ENCODE results near the gene SYNE1.

The SYNE1 gene

DNA sequence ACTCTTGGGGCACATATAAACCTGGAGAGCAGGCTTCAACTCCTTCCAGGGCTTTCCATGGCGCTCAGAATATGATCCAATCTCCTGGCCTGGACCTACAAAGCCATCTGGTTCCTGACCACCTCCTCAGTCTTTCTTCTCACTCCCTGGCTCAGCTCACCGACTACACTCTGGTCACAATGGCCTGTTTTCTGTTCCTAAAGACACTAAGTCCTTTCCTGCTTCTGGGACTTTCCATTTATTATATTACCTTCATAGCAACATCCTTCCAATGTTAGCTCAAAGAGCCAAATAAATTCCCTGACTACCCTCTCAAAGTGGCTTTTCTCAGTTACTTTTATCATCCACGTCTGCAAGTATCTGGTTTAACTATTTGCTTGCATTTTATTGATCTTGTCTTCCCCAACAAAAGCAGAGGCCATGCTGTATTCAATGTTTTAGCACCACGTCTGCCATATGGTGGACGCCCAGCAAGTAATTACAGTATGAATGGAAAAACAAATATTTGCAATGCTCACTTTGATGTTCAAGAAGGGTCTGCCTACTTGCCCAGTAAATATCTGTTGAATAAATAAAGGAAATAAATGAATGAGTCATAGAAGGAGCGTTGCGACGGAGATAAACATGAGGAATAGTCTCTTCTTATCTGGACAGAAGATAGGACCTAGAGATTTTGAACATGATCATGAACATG, 501.3 kb downstream of the SYNE1 start:
- H3K9me3 Mint-ChIP-seq = no peaks in the 10 kb centered on the region
- H3K36me3 Mint-ChIP-seq (ENCODE audit: low read depth) = peaks cover 90% of the 10 kb centered on the region
- DNase-seq = no peak
- no peaks in the 10 kb centered on the region for H3K4me1 Mint-ChIP-seq (ENCODE audit: low read depth)
- H3K27me3 Mint-ChIP-seq = no peaks in the 10 kb centered on the region
- no peak overlapping the region for H3K4me3 Mint-ChIP-seq
- no peak overlapping the region for H3K27ac Mint-ChIP-seq

DNA sequence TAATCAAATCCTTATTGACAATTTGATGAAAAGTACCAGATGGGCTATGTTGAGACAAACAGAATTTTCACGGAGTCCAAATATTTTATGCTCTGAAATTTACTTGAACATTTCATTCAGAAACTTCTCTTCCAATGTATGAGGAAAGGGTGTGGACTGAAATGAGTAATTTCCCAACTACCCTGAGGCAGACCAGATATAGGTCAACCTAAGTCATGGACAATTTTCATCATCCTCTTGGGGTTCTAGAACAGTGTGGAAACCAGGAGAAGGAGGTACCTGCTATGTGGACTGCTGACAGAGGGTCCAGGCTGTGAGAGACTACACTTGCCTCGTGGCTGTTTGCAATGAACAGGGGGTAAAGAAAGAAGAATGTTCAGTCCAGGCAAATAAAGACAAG, 506.7 kb downstream of the SYNE1 start:
- Mint-ChIP-seq H3K9me3 (no peaks in the 10 kb centered on the region), H3K4me1 (ENCODE audit: low read depth) (peaks cover 5% of the 10 kb centered on the region), H3K36me3 (ENCODE audit: low read depth) (peaks cover 91% of the 10 kb centered on the region), H3K27ac (peak overlapping the region; percentile 84), H3K4me3 (no peak overlapping the region), H3K27me3 (no peaks in the 10 kb centered on the region)
- DNase-seq = no peak

DNA sequence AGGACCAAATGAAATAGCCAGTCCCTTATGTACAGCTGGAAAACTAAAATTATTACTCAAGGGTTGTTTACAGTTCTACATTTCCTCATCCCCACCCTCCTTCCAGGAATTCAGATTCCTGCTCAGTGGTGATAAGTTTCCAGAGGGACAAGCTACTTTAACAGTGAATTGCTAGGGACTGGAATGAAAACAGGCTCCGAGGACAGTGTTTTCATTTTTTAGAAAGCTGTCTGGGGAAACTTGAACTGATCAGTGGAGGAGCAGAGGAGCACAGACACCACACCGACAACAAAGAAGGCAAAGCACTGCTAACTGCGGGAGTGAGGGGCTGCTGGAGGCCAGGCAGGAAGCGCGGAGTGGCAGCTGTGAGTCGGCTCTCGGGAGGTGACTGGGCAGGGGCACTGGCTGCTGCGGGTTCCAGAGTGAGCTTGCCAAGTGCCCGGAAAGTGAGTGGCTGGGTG, 507.4 kb downstream of the SYNE1 start:
- peaks cover 5% of the 10 kb centered on the region for H3K4me1 Mint-ChIP-seq (ENCODE audit: low read depth)
- DNase-seq = no peak

DNA sequence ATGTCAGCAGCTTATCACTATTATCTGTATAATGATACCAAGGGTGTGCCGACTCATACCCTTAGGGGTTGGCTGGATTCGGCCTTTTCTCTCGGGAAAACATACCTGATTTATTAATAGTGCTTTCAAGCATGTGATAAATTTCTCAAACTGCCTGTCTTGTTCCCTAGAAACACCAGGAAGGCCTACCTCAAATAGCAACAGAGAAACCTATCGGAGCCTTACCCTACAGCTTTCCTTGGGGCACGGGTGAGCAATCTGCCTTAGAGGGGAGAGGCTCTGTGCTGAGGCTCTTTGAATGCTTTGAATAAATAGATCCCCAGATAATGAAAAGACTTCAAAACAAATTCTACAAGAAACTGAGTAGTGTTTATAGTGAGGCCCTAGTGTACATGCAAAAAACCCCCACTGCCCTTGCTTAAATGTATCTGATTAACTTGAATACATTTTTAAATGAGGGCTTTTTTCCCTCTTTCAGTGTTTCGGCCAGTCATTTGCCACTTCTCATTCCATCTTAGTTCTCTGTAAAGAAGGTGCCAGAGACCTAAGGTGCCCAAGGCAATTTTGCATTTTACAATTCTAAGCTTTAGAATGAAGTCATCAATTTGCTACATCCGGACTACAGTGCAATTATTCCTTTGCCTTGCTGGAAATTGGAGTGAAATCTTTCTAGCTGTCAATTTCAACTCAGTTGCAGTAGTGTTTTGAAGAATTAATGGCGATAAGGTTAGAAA, 509.6 kb downstream of the SYNE1 start:
- no peaks in the 10 kb centered on the region for H3K27me3 Mint-ChIP-seq
- peak overlapping the region; percentile 22 for H3K27ac Mint-ChIP-seq
- H3K4me3 Mint-ChIP-seq = no peak overlapping the region
- no peak for DNase-seq
- no peaks in the 10 kb centered on the region for H3K9me3 Mint-ChIP-seq
- H3K4me1 Mint-ChIP-seq (ENCODE audit: low read depth) = peaks cover 7% of the 10 kb centered on the region
- peaks cover 85% of the 10 kb centered on the region for H3K36me3 Mint-ChIP-seq (ENCODE audit: low read depth)

More for the DNA sequence above, 507.4 kb downstream of the SYNE1 start:
- Mint-ChIP-seq H3K9me3 (no peaks in the 10 kb centered on the region), H3K36me3 (ENCODE audit: low read depth) (peaks cover 85% of the 10 kb centered on the region), H3K27ac (peak overlapping the region; percentile 84), H3K4me3 (no peak overlapping the region), H3K27me3 (no peaks in the 10 kb centered on the region)

DNA sequence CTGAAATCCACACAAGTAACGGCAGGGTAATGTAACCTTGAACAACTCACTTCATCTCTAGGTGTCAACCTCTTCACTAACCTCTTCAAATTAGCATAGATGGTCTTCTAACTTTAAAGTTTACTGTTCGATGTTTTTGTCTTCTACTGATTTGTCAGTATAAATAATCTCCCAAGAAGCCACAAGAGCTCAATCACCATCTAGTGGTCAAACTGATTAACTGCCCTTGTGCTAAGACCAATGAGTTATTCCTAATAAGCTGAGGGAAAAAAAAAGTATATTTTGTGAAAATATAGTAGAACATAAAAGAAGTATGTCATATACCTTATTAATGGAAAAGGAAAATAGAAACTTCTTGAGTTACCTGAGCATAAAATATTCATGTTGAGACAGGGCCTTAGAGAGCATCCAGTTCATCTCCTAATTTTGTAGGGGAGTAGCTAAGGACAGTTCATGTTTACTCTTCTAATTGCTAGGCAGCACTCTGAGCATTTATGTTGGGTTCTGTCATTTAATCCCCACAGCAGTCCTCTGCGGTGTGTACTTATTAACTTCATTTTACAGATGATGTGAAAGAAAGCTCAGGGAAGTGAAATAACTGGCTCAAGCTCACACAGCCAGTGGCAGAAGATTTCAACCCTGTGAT, 512.6 kb downstream of the SYNE1 start:
- no peak for DNase-seq
- Mint-ChIP-seq H3K4me1 (ENCODE audit: low read depth) (peaks cover 2% of the 10 kb centered on the region), H3K36me3 (ENCODE audit: low read depth) (peaks cover 86% of the 10 kb centered on the region), H3K9me3 (no peaks in the 10 kb centered on the region), H3K4me3 (no peak overlapping the region), H3K27me3 (no peaks in the 10 kb centered on the region), H3K27ac (peak overlapping the region; percentile 20)

DNA sequence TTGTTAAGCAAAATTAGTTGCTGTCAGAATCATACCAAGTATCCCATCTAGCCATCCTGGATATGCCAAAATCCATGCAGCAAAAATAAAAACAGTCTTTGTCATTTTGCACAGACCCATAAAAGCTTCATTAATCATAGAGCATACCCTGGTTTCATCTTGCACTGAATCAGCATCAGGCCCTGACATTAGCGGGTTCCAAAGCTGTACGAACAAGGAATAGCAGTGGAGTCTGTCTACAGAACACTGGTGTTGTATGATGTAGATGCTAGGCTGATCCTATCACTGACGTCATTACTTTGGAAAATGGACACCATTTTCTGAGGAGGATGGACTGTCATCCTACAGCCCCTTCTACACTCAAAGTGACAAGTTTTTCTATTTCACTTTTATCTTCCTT, 514.1 kb downstream of the SYNE1 start:
- DNase-seq = no peak
- Mint-ChIP-seq H3K27me3 (no peaks in the 10 kb centered on the region), H3K9me3 (peaks cover 2% of the 10 kb centered on the region), H3K36me3 (ENCODE audit: low read depth) (peaks cover 82% of the 10 kb centered on the region), H3K4me1 (ENCODE audit: low read depth) (peaks cover 2% of the 10 kb centered on the region), H3K4me3 (no peak overlapping the region), H3K27ac (no peak overlapping the region)

DNA sequence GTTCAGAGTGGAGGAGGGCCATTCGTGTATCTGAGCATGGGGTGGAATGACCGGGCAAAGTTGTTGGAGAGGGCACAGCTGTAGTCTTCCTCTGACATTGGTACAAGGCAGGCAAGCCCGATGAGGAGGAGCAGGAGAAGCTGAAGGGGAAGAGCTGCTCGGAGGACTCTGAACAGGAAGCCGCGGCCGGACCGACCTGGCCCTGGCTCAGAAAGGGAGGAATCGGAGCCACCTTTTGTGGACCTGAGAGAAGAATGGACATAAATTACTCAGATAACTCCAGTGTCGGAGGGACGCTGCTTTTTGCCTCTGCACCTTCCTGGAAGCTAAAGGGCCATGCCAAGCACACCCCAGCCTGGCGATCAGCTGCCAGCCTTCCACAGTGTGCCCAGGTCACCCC, 514.7 kb downstream of the SYNE1 start:
- Mint-ChIP-seq H3K4me3 (no peak overlapping the region), H3K27ac (peak overlapping the region; percentile 2), H3K36me3 (ENCODE audit: low read depth) (peaks cover 79% of the 10 kb centered on the region), H3K4me1 (ENCODE audit: low read depth) (peaks cover 9% of the 10 kb centered on the region), H3K27me3 (no peaks in the 10 kb centered on the region), H3K9me3 (peaks cover 2% of the 10 kb centered on the region)
- DNase-seq = no peak

DNA sequence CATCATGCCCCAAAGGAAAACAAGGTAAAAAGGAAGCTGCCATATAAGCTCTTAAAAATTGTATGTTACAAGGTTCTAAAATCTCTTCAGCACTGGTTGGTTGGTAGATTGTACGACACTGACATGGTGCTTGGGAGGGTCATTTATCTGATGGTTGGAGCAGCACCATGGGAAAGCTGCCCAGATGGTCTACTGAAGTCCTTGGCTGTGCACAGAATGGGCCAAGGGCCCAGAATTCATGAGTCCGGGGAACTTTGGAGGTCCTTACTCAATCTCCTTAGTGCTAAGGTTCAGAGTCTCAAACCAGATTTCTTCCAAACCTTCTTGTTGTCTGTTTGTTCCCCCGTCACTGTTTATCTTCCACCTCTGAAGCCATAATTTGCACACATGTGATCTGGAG, 515.3 kb downstream of the SYNE1 start:
- Mint-ChIP-seq H3K4me1 (ENCODE audit: low read depth) (peaks cover 9% of the 10 kb centered on the region), H3K4me3 (no peak overlapping the region), H3K36me3 (ENCODE audit: low read depth) (peaks cover 77% of the 10 kb centered on the region), H3K9me3 (peaks cover 2% of the 10 kb centered on the region), H3K27me3 (no peaks in the 10 kb centered on the region), H3K27ac (peak overlapping the region; percentile 51)
- DNase-seq = no peak

DNA sequence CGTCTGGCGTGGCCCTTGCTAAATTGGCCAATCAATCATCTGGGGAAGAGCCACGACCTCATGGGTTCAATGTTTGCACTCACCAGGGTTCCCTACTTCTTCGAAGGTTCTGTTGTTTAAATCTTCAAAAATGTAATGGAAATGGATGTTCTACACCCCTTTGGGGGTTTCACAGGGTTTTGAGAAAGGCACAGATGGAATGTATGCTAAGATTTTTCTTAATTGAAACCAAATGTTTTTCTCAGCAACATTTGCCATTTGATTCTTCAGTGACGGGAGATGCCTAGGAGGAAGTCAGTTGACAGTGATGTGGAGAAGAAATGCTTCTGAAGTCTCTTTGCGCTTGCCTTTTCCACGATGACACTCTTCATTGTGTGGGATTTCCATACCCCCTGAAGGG, 517.3 kb downstream of the SYNE1 start:
- no peaks in the 10 kb centered on the region for H3K27me3 Mint-ChIP-seq
- H3K4me1 Mint-ChIP-seq (ENCODE audit: low read depth) = peaks cover 9% of the 10 kb centered on the region
- H3K27ac Mint-ChIP-seq = no peak overlapping the region
- H3K4me3 Mint-ChIP-seq = no peak overlapping the region
- peaks cover 63% of the 10 kb centered on the region for H3K36me3 Mint-ChIP-seq (ENCODE audit: low read depth)
- no peak for DNase-seq
- H3K9me3 Mint-ChIP-seq = peaks cover 2% of the 10 kb centered on the region

DNA sequence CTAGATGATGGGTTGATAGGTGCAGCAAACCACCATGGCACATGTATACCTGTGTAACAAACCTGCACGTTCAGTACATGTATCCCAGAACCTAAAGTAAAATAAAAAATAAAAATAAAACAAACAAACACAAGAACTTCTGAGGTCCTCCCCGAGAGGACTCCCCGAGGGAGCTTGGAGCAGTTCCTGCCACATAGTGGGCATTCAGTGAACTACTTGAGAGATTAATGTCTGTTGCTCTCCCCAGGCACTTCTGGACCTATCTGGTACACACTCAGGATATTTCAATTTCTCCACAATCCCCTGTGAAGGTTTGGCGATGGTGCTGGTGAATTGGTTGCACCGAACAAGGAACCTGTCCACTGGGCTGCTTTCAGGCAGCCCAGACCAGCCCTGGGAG, 518.5 kb downstream of the SYNE1 start:
- no peaks in the 10 kb centered on the region for H3K27me3 Mint-ChIP-seq
- peaks cover 54% of the 10 kb centered on the region for H3K36me3 Mint-ChIP-seq (ENCODE audit: low read depth)
- peaks cover 2% of the 10 kb centered on the region for H3K9me3 Mint-ChIP-seq
- peaks cover 7% of the 10 kb centered on the region for H3K4me1 Mint-ChIP-seq (ENCODE audit: low read depth)
- no peak overlapping the region for H3K27ac Mint-ChIP-seq
- no peak overlapping the region for H3K4me3 Mint-ChIP-seq
- DNase-seq = no peak

DNA sequence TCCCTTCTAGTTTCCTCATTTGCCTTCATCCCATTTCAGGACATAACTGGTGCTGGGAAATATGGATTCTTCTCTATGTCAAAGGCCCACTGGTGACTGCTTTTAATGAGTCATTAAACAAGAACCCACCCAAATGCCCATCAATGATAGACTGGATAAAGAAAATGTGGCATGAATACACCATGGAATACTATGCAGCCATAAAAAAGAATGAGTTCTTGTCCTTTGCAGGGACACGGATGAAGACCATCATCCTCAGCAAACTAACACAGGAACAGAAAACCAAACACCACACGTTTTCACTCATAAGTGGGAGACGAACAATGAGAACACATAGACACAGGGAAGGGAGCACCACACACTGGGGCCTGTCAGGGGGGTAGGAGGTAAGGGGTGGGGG, 518.9 kb downstream of the SYNE1 start:
- Mint-ChIP-seq H3K9me3 (peaks cover 2% of the 10 kb centered on the region), H3K4me1 (ENCODE audit: low read depth) (peaks cover 7% of the 10 kb centered on the region), H3K27me3 (no peaks in the 10 kb centered on the region), H3K27ac (peak overlapping the region; percentile 44), H3K4me3 (no peak overlapping the region), H3K36me3 (ENCODE audit: low read depth) (peaks cover 50% of the 10 kb centered on the region)
- no peak for DNase-seq

DNA sequence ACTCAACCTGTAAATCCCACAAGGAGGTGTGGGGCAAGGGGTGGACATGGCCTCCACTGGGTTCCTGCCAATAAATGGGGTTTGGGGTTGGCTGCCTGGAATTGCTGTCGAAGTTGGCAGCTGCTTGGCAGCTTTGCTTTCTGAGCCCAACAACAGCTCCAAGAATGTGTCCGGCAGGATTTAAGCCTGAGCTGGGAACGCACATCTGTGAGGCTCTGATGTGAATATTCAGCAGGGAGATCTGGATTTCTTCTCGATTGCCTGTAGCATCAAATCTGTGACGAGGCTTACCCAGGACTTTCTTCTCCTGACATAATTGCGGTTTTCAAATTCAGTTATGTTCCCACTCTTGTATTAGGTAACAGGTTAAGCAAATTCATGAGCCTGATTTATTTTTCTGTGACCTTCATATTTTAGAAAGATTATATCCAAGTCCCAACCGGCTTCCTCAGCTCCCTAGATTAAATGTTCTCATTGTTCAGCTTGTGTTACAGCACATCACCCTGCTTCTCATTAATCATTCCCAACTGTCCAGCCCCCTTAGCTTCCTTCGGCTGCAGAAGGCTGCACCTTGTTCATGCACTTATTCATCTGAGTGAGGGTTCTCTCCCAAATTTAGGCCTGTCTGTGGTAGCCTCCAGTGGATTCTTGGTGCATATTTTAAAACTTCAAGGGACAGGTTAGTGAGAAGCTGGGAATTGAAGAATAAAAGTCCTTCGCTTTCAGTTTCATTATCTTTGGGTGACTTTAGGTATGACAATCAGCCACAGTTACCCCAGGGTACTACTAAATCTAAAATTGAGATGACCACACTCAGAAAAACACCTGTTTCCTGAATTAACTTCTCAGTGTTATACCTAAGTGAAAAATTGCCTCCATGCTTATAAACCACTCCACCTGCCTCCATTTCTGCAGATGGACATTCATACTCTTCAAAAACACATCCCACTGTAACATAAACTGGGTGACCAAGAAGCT, 519.7 kb downstream of the SYNE1 start:
- Mint-ChIP-seq H3K4me3 (no peak overlapping the region), H3K27me3 (no peaks in the 10 kb centered on the region), H3K9me3 (peaks cover 2% of the 10 kb centered on the region), H3K4me1 (ENCODE audit: low read depth) (peaks cover 7% of the 10 kb centered on the region), H3K36me3 (ENCODE audit: low read depth) (peaks cover 42% of the 10 kb centered on the region), H3K27ac (peak overlapping the region; percentile 44)
- DNase-seq = no peak

DNA sequence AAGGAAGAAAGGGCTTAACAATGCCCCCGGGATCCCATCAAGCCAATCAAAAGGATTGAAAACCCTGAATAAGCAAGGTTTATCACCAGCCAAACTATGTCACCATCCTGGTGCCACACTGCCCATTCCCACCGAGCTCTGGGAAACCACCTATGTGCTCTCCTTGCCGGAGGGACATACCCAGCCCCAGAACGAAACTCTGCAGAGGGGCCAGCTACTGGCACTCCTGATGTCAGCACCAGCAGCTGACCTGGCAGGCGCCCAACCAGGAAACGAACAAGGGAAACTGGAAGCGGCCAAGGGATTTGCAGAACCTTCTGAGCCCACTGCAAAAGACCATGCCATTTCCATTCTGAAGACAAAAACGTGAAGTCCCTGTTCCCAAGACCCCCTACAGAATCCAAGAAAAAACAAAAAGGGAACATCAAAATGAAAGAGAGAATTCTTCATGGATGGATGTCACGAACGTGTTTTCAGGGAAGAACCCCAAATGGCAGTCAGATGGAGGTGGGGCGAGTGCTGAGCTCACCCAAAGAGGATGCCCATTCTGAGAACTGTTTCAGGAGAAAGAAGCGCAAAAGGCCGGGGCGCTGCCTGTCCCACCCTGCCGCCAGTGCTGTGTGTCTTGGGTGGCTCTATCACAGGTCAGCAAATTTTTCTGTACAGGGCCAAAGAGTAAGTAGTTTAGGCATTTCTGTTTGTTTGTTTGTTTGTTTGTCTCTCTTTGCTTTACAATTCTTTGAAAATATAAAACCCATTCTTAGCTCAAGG, 524.5 kb downstream of the SYNE1 start:
- Mint-ChIP-seq H3K27me3 (peaks cover 9% of the 10 kb centered on the region), H3K36me3 (ENCODE audit: low read depth) (no peaks in the 10 kb centered on the region), H3K4me1 (ENCODE audit: low read depth) (peaks cover 7% of the 10 kb centered on the region), H3K9me3 (no peaks in the 10 kb centered on the region), H3K4me3 (no peak overlapping the region), H3K27ac (no peak overlapping the region)
- DNase-seq = no peak
